ENCODE data around the gene TGFBI.

DNA sequence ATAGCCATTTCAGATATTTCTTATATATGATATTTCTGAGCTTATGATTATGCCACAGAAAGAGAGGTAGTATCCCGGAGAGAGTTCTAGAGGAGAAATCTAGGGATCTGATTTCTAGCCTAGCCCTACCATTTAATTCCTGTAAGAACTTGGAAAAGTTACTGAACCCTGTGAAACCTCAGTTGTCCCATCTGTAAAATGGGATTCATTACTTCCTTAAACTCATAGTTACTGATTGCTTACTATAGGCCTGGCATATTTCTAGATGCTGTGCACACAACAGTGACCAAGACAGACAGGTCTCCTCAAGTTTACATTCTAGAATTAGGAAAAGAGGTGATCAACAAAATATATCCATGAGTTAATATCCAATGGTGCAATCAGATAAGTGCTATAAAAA lies 73.1 kb downstream of the TGFBI start:
- TF ChIP-seq CTCF (IDR thresholded peaks at IDR 0.05) (no peak), POLR2A (IDR thresholded peaks at IDR 0.05) (no peak)

Measured in adrenal gland (tissue), 5 donors.